ENCODE measurements around the gene HLF.

DNA sequence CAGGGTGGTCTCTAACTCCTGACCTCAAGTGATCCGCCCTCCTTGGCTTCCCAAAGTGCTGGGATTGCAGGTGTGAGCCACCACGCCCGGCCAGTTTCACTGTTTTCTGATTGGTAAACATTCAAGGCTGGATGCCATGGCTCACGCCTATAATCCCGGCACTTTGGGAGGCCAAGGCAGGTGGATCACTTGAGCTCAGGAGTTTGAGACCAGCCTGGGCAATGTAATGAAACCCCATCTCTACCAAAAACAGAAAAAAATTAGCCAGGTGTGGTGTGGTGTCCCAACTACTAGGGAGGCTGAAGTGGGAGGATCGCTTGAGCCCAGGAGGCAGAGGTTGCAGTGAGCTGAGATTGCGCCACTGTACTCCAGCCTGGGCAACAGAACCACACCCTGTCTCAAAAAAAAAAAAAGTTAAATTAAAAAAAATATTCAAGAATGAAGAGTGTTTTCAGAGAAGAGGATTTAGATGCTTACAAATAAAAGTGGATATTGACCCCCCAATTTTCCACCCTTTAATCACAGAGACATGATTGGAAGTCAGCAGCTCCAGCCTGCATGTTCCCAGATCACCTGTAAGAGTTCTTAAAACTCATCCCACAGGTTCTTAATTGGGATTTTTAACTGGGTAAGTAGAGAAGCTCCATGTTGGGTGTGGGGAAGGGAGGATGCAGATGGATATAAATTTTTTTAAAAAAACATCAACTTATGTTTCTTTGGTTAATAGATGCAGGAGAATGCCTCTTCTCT is 23.8 kb downstream of the HLF start:
- no peak for TF ChIP-seq POLR2A (IDR thresholded peaks at IDR 0.05)
- TF ChIP-seq, protein P1, sequence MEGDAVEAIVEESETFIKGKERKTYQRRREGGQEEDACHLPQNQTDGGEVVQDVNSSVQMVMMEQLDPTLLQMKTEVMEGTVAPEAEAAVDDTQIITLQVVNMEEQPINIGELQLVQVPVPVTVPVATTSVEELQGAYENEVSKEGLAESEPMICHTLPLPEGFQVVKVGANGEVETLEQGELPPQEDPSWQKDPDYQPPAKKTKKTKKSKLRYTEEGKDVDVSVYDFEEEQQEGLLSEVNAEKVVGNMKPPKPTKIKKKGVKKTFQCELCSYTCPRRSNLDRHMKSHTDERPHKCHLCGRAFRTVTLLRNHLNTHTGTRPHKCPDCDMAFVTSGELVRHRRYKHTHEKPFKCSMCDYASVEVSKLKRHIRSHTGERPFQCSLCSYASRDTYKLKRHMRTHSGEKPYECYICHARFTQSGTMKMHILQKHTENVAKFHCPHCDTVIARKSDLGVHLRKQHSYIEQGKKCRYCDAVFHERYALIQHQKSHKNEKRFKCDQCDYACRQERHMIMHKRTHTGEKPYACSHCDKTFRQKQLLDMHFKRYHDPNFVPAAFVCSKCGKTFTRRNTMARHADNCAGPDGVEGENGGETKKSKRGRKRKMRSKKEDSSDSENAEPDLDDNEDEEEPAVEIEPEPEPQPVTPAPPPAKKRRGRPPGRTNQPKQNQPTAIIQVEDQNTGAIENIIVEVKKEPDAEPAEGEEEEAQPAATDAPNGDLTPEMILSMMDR (IDR thresholded peaks at IDR 0.05): no peak

Measured in ovary (tissue), 3 donors.